ENCODE data around the gene IGFBP1.

Gene IGFBP1

GRCh38 chr7:45884136-45884535, 4.2 kb upstream of the IGFBP1 start:
- no peaks in the 10 kb centered on the region for H3K4me1 ChIP-seq (ENCODE audit: control insufficient read depth, insufficient read depth, low read length)
- H3K9ac ChIP-seq (ENCODE audit: low read length): no peak overlapping the region
- H3K27me3 ChIP-seq (ENCODE audit: control insufficient read depth, insufficient read depth, low read length): peaks cover 34% of the 10 kb centered on the region
- H3K9me3 ChIP-seq (ENCODE audit: control insufficient read depth, low read length): no peaks in the 10 kb centered on the region
- no peaks in the 10 kb centered on the region for H3K36me3 ChIP-seq (ENCODE audit: control insufficient read depth, insufficient read depth, low read length)
- H3K4me3 ChIP-seq (ENCODE audit: low read length): no peak overlapping the region

GRCh38 chr7:45885264-45885882, 2.9 kb upstream of the IGFBP1 start:
- no peaks in the 10 kb centered on the region for H3K9me3 ChIP-seq (ENCODE audit: control insufficient read depth, low read length)
- no peak overlapping the region for H3K9ac ChIP-seq (ENCODE audit: low read length)
- H3K27me3 ChIP-seq (ENCODE audit: control insufficient read depth, insufficient read depth, low read length): peaks cover 36% of the 10 kb centered on the region
- no peaks in the 10 kb centered on the region for H3K4me1 ChIP-seq (ENCODE audit: control insufficient read depth, insufficient read depth, low read length)
- H3K4me3 ChIP-seq (ENCODE audit: low read length): no peak overlapping the region
- H3K36me3 ChIP-seq (ENCODE audit: control insufficient read depth, insufficient read depth, low read length): no peaks in the 10 kb centered on the region

GRCh38 chr7:45886931-45887667, 1.2 kb upstream of the IGFBP1 start:
- Histone ChIP-seq H3K9me3 (ENCODE audit: control insufficient read depth, low read length) (no peaks in the 10 kb centered on the region), H3K36me3 (ENCODE audit: control insufficient read depth, insufficient read depth, low read length) (no peaks in the 10 kb centered on the region), H3K27me3 (ENCODE audit: control insufficient read depth, insufficient read depth, low read length) (peaks cover 36% of the 10 kb centered on the region), H3K4me1 (ENCODE audit: control insufficient read depth, insufficient read depth, low read length) (no peaks in the 10 kb centered on the region), H3K4me3 (ENCODE audit: low read length) (no peak overlapping the region), H3K9ac (ENCODE audit: low read length) (no peak overlapping the region)

GRCh38 chr7:45888993-45889366, 692 bp downstream of the IGFBP1 start:
- Histone ChIP-seq H3K9ac (ENCODE audit: low read length) (no peak overlapping the region), H3K27me3 (ENCODE audit: control insufficient read depth, insufficient read depth, low read length) (peaks cover 36% of the 10 kb centered on the region), H3K36me3 (ENCODE audit: control insufficient read depth, insufficient read depth, low read length) (no peaks in the 10 kb centered on the region), H3K4me3 (ENCODE audit: low read length) (no peak overlapping the region), H3K4me1 (ENCODE audit: control insufficient read depth, insufficient read depth, low read length) (no peaks in the 10 kb centered on the region), H3K9me3 (ENCODE audit: control insufficient read depth, low read length) (no peaks in the 10 kb centered on the region)

GRCh38 chr7:45889367-45890067, 1.2 kb downstream of the IGFBP1 start:
- peaks cover 35% of the 10 kb centered on the region for H3K27me3 ChIP-seq (ENCODE audit: control insufficient read depth, insufficient read depth, low read length)

GRCh38 chr7:45890125-45890901, 2.0 kb downstream of the IGFBP1 start:
- Histone ChIP-seq H3K9me3 (ENCODE audit: control insufficient read depth, low read length) (no peaks in the 10 kb centered on the region), H3K27me3 (ENCODE audit: control insufficient read depth, insufficient read depth, low read length) (peaks cover 28% of the 10 kb centered on the region), H3K4me3 (ENCODE audit: low read length) (no peak overlapping the region), H3K36me3 (ENCODE audit: control insufficient read depth, insufficient read depth, low read length) (no peaks in the 10 kb centered on the region), H3K9ac (ENCODE audit: low read length) (no peak overlapping the region), H3K4me1 (ENCODE audit: control insufficient read depth, insufficient read depth, low read length) (no peaks in the 10 kb centered on the region)

More at GRCh38 chr7:45889367-45890067, 1.2 kb downstream of the IGFBP1 start:
- Histone ChIP-seq H3K9ac (ENCODE audit: low read length) (no peak overlapping the region), H3K9me3 (ENCODE audit: control insufficient read depth, low read length) (no peaks in the 10 kb centered on the region), H3K4me3 (ENCODE audit: low read length) (no peak overlapping the region), H3K4me1 (ENCODE audit: control insufficient read depth, insufficient read depth, low read length) (no peaks in the 10 kb centered on the region), H3K36me3 (ENCODE audit: control insufficient read depth, insufficient read depth, low read length) (no peaks in the 10 kb centered on the region)

- no peaks in the 10 kb centered on the region for H3K36me3 ChIP-seq (ENCODE audit: control insufficient read depth, insufficient read depth, low read length)
- no peak overlapping the region for H3K4me3 ChIP-seq (ENCODE audit: low read length)
- H3K27me3 ChIP-seq (ENCODE audit: control insufficient read depth, insufficient read depth, low read length): peaks cover 22% of the 10 kb centered on the region
- no peaks in the 10 kb centered on the region for H3K4me1 ChIP-seq (ENCODE audit: control insufficient read depth, insufficient read depth, low read length)
- H3K9me3 ChIP-seq (ENCODE audit: control insufficient read depth, low read length): no peaks in the 10 kb centered on the region
- no peak overlapping the region for H3K9ac ChIP-seq (ENCODE audit: low read length)
Measured at GRCh38 chr7:45890902-45891461, 2.7 kb downstream of the IGFBP1 start.

GRCh38 chr7:45891462-45892402, 3.4 kb downstream of the IGFBP1 start:
- no peak overlapping the region for H3K9ac ChIP-seq (ENCODE audit: low read length)
- H3K27me3 ChIP-seq (ENCODE audit: control insufficient read depth, insufficient read depth, low read length): peaks cover 22% of the 10 kb centered on the region
- no peak overlapping the region for H3K4me3 ChIP-seq (ENCODE audit: low read length)
- no peaks in the 10 kb centered on the region for H3K9me3 ChIP-seq (ENCODE audit: control insufficient read depth, low read length)
- no peaks in the 10 kb centered on the region for H3K4me1 ChIP-seq (ENCODE audit: control insufficient read depth, insufficient read depth, low read length)
- H3K36me3 ChIP-seq (ENCODE audit: control insufficient read depth, insufficient read depth, low read length): no peaks in the 10 kb centered on the region

GRCh38 chr7:45892407-45893035, 4.2 kb downstream of the IGFBP1 start:
- Histone ChIP-seq H3K9me3 (ENCODE audit: control insufficient read depth, low read length) (no peaks in the 10 kb centered on the region), H3K36me3 (ENCODE audit: control insufficient read depth, insufficient read depth, low read length) (no peaks in the 10 kb centered on the region), H3K27me3 (ENCODE audit: control insufficient read depth, insufficient read depth, low read length) (peaks cover 17% of the 10 kb centered on the region), H3K4me3 (ENCODE audit: low read length) (no peak overlapping the region), H3K4me1 (ENCODE audit: control insufficient read depth, insufficient read depth, low read length) (no peaks in the 10 kb centered on the region), H3K9ac (ENCODE audit: low read length) (no peak overlapping the region)

GRCh38 chr7:45893374-45893995, 5.2 kb downstream of the IGFBP1 start:
- Histone ChIP-seq H3K9me3 (ENCODE audit: control insufficient read depth, low read length) (no peaks in the 10 kb centered on the region), H3K4me3 (ENCODE audit: low read length) (no peak overlapping the region), H3K27me3 (ENCODE audit: control insufficient read depth, insufficient read depth, low read length) (peaks cover 7% of the 10 kb centered on the region)

More at GRCh38 chr7:45893374-45893995, 5.2 kb downstream of the IGFBP1 start:
- Histone ChIP-seq H3K4me1 (ENCODE audit: control insufficient read depth, insufficient read depth, low read length) (no peaks in the 10 kb centered on the region), H3K9ac (ENCODE audit: low read length) (no peak overlapping the region), H3K36me3 (ENCODE audit: control insufficient read depth, insufficient read depth, low read length) (no peaks in the 10 kb centered on the region)

All from mucosa of stomach (tissue), 1 donor.